H1 (cell line): Measurements from ENCODE around the gene NECTIN2. TPM values are rescaled to one million over a fixed set of nuclear protein-coding genes. Genes with fewer than 3 reads are reported as not detected.

Experiments
- CEBPB ChIP-seq: IDR thresholded peaks from 2 replicates; pipeline ENCODE4 v1.6.1; 2012; ENCODE audit warnings: low read depth, low read length
- KDM5A ChIP-seq: fragments of 200-600 bp; IDR thresholded peaks from 2 replicates; pipeline ENCODE4 v1.7.1; 2012; ENCODE audit warnings: mild to moderate bottlenecking, low read length, inconsistent platforms, mixed read lengths
- polyA plus RNA-seq, 7 experiments: library from polyadenylated mRNA; depleted of rRNA in 3 of 7; stranded (reverse) in 5 of 7; unstranded in 2 of 7; fragments of >200 nt in 5 of 7; fragments of 200-250 nt in 2 of 7; gene quantifications; 1 replicate in 5 of 7; 2 replicates in 1 of 7; 4 replicates in 1 of 7; pipeline versions ENCODE4 v1.2.1 to v1.2.3, GENCODE V29; 2011 to 2013; ENCODE audit warnings: missing spikeins in 2 of 7, mixed read lengths in 2 of 7
- total RNA-seq: library from RNA; stranded (reverse); fragmentation: NEBNext Ultra II Directional; extraction: Animal tissue kit (Norgen Biotek cat#: 25700); gene quantifications from 2 replicates; pipeline ENCODE4 v1.2.1, GENCODE V29; 2021

The NECTIN2 gene
- total and polyA plus RNA-seq, 2 of the 8 experiments (the other 6 are each of a cell fraction or from before 2014, with no cell fraction given), result 184 to 237 TPM

GRCh38 chr19:44908074-44908835 lies 62.2 kb downstream of the NECTIN2 start (continued):
- no peak for TF ChIP-seq CEBPB
- no peak for TF ChIP-seq KDM5A
- TF ChIP-seq, all 59 proteins: peak for 0
